NCI-H1105 treated with DMSO at 0.1 percent for 48 hours (cell line): ENCODE measurements around the gene PLAC8.
A peak's percentile ranks its signal among the peaks of the same experiment; 100 is the strongest.
"Not testable (repeated sequence)": the region's sequence is repeated elsewhere in the genome, so short reads cannot be mapped to it uniquely, and the experiment has no call there.

Experiments
- DNase-seq: peaks from one replicate; lab custom pipeline; 2025; lab: John Stamatoyannopoulos, UW

PLAC8 gene

DNA sequence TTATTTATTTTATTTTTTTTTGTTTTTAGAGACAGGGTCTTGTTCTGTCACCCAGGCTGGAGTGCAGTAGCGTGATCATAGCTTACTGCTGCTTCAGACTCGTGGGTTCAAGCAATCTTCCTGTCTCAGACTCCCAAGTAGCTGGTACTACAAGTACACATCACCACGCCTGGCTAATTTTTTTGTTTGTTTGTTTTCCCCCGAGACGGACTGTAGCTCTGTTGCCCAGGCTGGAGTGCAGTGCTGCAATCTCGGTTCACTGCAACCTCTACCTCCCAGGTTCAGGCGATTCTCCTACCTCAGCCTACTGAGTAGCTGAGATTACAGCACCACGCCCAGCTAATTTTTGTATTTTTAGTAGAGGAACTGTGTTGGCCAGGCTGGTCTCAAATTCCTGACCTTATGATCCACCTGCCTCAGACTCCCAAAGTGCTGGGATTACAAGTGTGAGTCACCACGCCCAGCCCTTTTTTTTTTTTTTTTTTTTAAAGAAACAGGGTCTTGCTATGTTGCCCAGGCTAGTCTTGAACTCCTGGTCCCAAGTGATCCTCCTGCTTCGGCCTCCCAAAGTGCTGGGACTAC lies 47.4 kb downstream of the PLAC8 start:
- DNase-seq = no peak

DNA sequence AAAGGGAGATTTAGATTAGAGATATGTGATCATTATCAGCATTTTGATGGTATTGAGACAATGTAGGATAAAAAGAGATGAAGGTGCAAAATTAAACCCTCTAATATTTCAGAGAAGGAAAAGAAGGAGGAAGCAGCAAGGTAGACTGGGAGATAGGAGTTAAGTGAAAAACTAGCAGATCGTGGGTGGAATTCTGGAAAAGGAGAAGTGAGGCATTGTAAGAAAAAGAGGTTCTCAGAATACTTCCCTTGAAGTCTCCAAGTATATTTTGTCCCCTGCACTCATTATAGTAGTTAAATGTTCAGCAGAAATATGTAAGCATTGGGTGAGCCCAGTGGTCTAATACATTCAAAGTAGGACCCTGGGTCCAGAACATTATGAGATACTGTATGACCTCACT lies 49.3 kb downstream of the PLAC8 start:
- no peak for DNase-seq

DNA sequence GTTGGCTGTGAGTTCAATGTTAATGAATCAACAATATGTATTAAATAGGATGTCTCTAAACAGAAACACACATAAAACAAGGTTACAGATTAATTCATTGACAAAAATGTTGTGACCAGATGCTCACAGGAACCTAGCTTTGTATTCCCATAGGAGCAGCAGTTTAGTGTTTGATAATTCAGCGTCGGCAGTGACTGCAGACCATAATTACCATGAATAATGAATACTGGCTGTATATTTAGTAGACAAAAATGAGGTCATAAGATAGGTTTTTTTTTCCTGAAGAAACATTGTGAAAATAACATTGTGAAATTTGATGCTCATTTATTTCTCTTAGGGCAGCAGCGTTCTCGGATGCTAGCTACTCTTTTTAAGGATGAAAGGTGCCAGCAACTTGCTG lies 51.8 kb downstream of the PLAC8 start:
- no peak for DNase-seq

DNA sequence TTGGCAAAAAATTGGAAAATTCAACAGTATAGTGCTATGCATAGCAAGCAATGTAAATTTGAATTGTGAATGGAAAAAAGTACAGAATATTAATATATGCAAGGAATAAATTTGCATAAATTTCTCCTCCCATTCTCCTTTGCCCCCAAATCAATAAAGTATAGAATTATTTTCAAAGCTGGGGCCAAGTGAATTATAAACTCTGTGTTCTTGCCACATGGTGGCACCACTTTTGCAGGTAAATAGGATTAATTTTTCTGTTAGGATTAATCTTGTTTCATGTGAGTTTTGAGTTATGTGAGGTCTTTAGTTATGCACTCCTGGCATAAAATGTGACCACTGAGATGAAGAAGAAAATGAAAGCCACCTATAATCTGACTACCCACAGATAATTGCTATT lies 59.6 kb downstream of the PLAC8 start:
- peak; percentile 4 for DNase-seq

DNA sequence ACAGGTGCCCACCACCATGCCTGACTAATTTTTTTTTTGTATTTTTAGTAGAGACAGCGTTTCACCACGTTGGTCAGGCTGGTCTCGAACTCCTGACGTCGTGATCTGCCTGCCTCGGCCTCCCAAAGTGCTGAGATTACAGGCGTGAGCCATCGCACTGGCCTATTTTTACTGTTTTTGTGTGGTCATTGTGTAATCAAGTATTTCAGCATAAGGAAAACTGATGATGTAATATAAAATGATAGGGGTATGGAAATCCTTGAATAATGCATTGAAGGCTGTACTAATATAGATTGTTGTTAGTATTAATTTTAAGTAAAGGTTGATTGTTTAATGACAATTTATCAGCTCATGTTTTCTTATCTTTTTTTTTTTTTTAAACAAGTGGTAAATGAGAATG lies 65.7 kb downstream of the PLAC8 start:
- not testable (repeated sequence) for DNase-seq

DNA sequence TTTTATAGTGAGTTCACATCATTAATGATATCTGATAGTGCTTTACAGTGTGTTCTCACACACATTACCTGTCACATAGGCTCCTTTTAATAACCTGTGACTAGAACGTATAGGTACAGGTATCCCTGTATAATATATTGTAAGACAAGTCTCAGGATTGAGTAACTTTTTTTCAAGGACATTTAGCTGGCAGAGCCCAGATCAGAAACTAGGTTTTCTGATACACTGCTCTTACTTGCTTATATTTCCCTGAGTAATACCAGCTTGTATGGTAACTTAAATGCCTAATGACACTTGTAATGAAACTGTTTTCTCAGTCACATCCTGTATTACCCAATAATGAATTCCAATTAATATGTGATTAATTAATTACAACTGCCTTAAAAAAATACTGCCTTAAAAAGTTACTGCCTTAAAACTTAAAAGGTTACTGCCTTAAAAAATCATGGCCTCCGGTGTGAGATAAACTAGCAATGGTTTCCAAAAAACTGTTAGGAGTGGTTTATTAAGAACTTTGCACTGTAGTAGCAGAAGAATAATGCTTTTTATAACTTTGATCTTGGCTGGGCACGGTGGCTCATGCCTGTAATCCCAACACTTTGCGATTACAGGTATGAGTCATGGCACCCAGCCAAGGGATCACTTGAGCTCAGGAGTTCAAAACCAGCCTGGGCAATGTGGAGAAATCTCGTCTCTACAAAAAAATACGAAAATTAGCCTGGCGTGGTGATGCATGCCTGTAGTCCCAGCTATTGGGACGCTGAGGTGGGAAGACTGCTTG lies 67.6 kb downstream of the PLAC8 start:
- DNase-seq = no peak

DNA sequence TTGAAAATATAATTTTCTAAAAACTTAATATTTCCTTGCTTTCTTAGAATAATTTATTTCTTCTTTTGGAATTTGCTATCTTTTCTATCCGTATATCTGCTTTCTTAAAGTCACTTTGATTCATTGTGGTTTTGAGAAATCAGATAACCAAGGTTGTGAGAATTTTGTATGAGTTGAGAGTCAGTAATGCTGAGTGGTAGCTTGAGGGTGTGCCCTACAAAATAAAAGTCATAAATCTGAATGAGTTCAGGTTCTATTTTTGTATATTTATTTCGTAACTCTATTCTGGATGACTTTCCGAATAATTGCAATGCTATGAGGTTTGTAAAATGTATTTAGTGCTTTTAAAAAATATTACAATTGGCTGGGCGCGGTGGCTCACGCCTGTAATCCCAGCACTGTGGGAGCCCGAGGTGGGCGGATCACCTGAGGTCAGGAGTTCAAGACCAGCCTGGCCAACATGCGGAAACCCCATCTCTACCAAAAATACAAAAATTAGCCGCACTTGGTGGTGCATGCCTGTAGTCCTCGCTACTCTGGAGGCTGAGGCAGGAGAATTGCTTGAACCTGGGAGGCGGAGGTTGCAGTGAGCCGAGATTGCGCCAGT lies 70.6 kb downstream of the PLAC8 start:
- no peak for DNase-seq

DNA sequence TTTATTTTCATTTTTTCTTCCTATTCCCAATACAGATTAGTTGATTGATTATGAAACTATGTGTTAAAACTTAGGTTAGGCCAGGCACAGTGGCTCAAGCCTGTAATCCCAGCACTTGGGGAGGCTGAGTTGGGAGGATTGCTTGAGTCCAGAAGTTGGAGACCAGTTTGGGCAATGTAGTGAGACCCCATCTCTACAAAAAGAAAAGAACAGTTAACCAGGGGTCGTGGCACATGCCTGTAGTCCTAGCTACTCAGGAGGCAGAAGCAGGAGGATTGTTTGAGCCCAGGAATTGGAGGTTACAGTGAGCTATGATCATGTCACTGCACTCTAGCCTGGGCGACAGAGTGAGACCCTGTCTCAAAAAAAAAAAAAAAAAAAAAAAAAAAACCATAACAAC lies 71.4 kb downstream of the PLAC8 start:
- not testable (repeated sequence) for DNase-seq

DNA sequence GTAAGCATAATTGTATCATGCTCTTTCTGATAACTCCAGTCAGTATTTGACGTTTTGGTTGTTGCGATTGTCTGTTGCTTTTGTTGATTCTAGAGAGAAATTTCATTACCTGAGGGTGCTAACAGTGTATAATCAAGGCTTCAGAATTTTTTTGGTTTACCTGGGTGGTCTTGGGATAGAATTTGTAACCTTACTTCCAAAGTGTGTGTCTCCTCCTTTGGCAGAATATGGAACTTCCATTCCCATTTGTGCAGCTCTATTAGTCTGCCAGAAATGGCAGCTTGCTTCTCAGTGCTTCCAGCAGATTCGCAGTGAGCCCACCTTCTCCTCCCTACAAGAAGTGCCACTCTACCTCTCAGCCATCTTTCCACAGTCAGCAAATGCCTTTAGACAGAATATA lies 74.3 kb downstream of the PLAC8 start:
- no peak for DNase-seq
